GM12878 (cell line): ENCODE results near the gene AP1M2. TPM values are rescaled to one million over a fixed set of nuclear protein-coding genes. Genes with fewer than 3 reads are reported as not detected.

Source experiments
- CBFB ChIP-seq: IDR thresholded peaks from 2 replicates; pipeline ENCODE4 v1.6.1; 2016; ENCODE audit warnings: antibody characterized with exemption, low read depth
- CEBPB ChIP-seq, 2 experiments: fragments of 150-350 bp in 1 of 2; IDR thresholded peaks; 2 replicates each; pipeline ENCODE4 v1.6.1; 2012 to 2014; ENCODE audit warnings: low read depth in 2 of 2, low read length in 2 of 2, borderline replicate concordance in 1 of 2, inconsistent platforms in 1 of 2
- CTCF ChIP-seq, 3 experiments: IDR thresholded peaks in 2 of 3; conservative IDR thresholded peaks in 1 of 3; 2 replicates each; pipeline ENCODE4 v1.5.1; 2011; ENCODE audit warnings: low read depth in 3 of 3, low read length in 3 of 3, mild to moderate bottlenecking in 3 of 3, control low read depth in 2 of 3, moderate library complexity in 2 of 3, inconsistent platforms in 1 of 3, mixed read lengths in 1 of 3; ENCODE audit not compliant: control insufficient read depth in 2 of 3, insufficient read depth in 1 of 3; ENCODE audit errors: extremely low read depth in 1 of 3
- EP300 ChIP-seq, 2 experiments: fragments of 150-350 bp in 1 of 2; IDR thresholded peaks; 2 replicates each; pipeline ENCODE4 v1.6.1; 2011 to 2012; ENCODE audit warnings: low read depth in 2 of 2, low read length in 2 of 2, borderline replicate concordance in 1 of 2, improper control_type of control experiment in 1 of 2, inconsistent platforms in 1 of 2; ENCODE audit not compliant: control insufficient read depth in 1 of 2
- IKZF2 ChIP-seq, 2 experiments: fragments of 450-650 bp; IDR thresholded peaks; 2 replicates each; pipeline ENCODE4 v1.6.1; 2017; ENCODE audit warnings: mild to moderate bottlenecking in 2 of 2, moderate library complexity in 2 of 2
- KAT2A ChIP-seq: conservative IDR thresholded peaks from 2 replicates; pipeline ENCODE4 v1.6.1; 2011; ENCODE audit warnings: low read depth, low read length; ENCODE audit not compliant: control insufficient read depth
- MEF2B ChIP-seq: fragments of 450-650 bp; IDR thresholded peaks from 2 replicates; pipeline ENCODE4 v1.6.1; 2018; ENCODE audit warnings: mild to moderate bottlenecking, moderate library complexity; ENCODE audit not compliant: partially characterized antibody, poor library complexity, severe bottlenecking
- MYB ChIP-seq: fragments of 150-350 bp; IDR thresholded peaks from 2 replicates; pipeline ENCODE4 v1.6.1; 2014; ENCODE audit warnings: mild to moderate bottlenecking, low read depth, low read length, borderline replicate concordance
- NFYB ChIP-seq: IDR thresholded peaks from 2 replicates; pipeline ENCODE4 v1.6.1; 2011; ENCODE audit warnings: low read depth, mild to moderate bottlenecking, low read length, improper control_type of control experiment, moderate library complexity; ENCODE audit not compliant: insufficient read depth
- NR2C1 ChIP-seq: fragments of 450-650 bp; IDR thresholded peaks from 2 replicates; pipeline ENCODE4 v1.6.1; 2017; ENCODE audit warnings: antibody characterized with exemption, mild to moderate bottlenecking, moderate library complexity
- NR2C2 ChIP-seq: IDR thresholded peaks from 2 replicates; pipeline ENCODE4 v1.6.1; 2011; ENCODE audit warnings: borderline replicate concordance, low read depth; ENCODE audit not compliant: control insufficient read depth, insufficient read length
- PAX5 ChIP-seq: IDR thresholded peaks from 2 replicates; pipeline ENCODE4 v1.6.1; 2011; ENCODE audit warnings: low read depth, low read length, borderline replicate concordance
- PAX8 ChIP-seq: fragments of 450-650 bp; IDR thresholded peaks from 2 replicates; pipeline ENCODE4 v1.6.1; 2017; ENCODE audit warnings: mild to moderate bottlenecking, moderate library complexity
- PML ChIP-seq: IDR thresholded peaks from 2 replicates; pipeline ENCODE4 v1.6.1; 2012; ENCODE audit warnings: low read length, inconsistent platforms
- POLR2AphosphoS2 ChIP-seq: IDR thresholded peaks from 2 replicates; pipeline ENCODE4 v1.6.1; 2011; ENCODE audit warnings: low read depth, mild to moderate bottlenecking, low read length, improper control_type of control experiment, moderate library complexity
- POU2F2 ChIP-seq: IDR thresholded peaks from 3 replicates; pipeline ENCODE4 v1.6.1; 2011; ENCODE audit warnings: low read depth, mild to moderate bottlenecking, low read length, borderline replicate concordance
- RAD51 ChIP-seq: fragments of 450-650 bp; IDR thresholded peaks from 2 replicates; pipeline ENCODE4 v1.6.1; 2016; ENCODE audit warnings: moderate library complexity, mild to moderate bottlenecking, inconsistent platforms
- SIN3A ChIP-seq: IDR thresholded peaks from 2 replicates; pipeline ENCODE4 v1.6.1; 2012; ENCODE audit warnings: low read depth, low read length, improper control_type of control experiment
- SPI1 ChIP-seq: IDR thresholded peaks from 2 replicates; pipeline ENCODE4 v1.6.1; 2011; ENCODE audit warnings: low read depth, mild to moderate bottlenecking, low read length, moderate library complexity, borderline replicate concordance; ENCODE audit not compliant: insufficient read depth
- STAT1 ChIP-seq: fragments of 450-650 bp; conservative IDR thresholded peaks from 2 replicates; pipeline ENCODE4 v1.6.1; 2014; ENCODE audit warnings: antibody characterized with exemption, mild to moderate bottlenecking
- SUPT20H ChIP-seq: IDR thresholded peaks from 2 replicates; pipeline ENCODE4 v1.6.1; 2011; ENCODE audit warnings: low read depth, mild to moderate bottlenecking, low read length, moderate library complexity, borderline replicate concordance; ENCODE audit not compliant: control insufficient read depth
- TCF12 ChIP-seq: IDR thresholded peaks from 2 replicates; pipeline ENCODE4 v1.6.1; 2011; ENCODE audit warnings: low read depth, mild to moderate bottlenecking, low read length
- TCF3 ChIP-seq: IDR thresholded peaks from 2 replicates; pipeline ENCODE4 v1.6.1; 2012; ENCODE audit warnings: low read depth, mild to moderate bottlenecking, low read length, borderline replicate concordance; ENCODE audit not compliant: insufficient read depth
- TCF7 ChIP-seq: IDR thresholded peaks from 2 replicates; pipeline ENCODE4 v1.6.1; 2014; ENCODE audit warnings: antibody characterized with exemption, borderline replicate concordance
- ZNF24 ChIP-seq: fragments of 450-650 bp; IDR thresholded peaks from 2 replicates; pipeline ENCODE4 v1.6.1; 2017; ENCODE audit warnings: antibody characterized with exemption, mild to moderate bottlenecking
- ZNF622 ChIP-seq: fragments of 450-650 bp; IDR thresholded peaks from 2 replicates; pipeline ENCODE4 v1.6.1; 2017; ENCODE audit warnings: mild to moderate bottlenecking, inconsistent platforms
- polyA plus RNA-seq, 11 experiments: library from polyadenylated mRNA; depleted of rRNA in 4 of 11; unstranded in 6 of 11; stranded (reverse) in 5 of 11; fragments of >200 nt; fragmentation: Nextera tagmentation in 4 of 11; fragmentation: Illumina TruSeq in 1 of 11; extraction: Ambion mirVana in 4 of 11; extraction: Trizol in 1 of 11; gene quantifications; 1 replicate in 1 of 11; 2 replicates in 10 of 11; pipeline versions ENCODE4 v1.2.1 to v1.2.3, GENCODE V29; 2011 to 2016; ENCODE audit warnings: inconsistent platforms in 2 of 11, missing spikeins in 2 of 11, low read depth in 1 of 11
- total RNA-seq, 4 experiments: library from RNA; depleted of rRNA in 3 of 4; stranded (reverse); fragments of >200 nt in 3 of 4; fragmentation: Illumina TruSeq in 1 of 4; extraction: Trizol in 1 of 4; gene quantifications; 2 replicates each; pipeline versions ENCODE4 v1.2.1 to v1.2.3, GENCODE V29; 2013 to 2021
- TF ChIP-seq, protein P1 (sequence below): fragments of 450-650 bp; IDR thresholded peaks from 2 replicates; pipeline ENCODE4 v1.6.1; 2017; ENCODE audit warnings: mild to moderate bottlenecking
- TF ChIP-seq, protein P2 (sequence below): fragments of 150-350 bp; IDR thresholded peaks from 2 replicates; pipeline ENCODE4 v1.6.1; 2014; ENCODE audit warnings: mild to moderate bottlenecking, low read depth, low read length

AP1M2 gene
- total and polyA plus RNA-seq, 10 of the 15 experiments (the other 5 are each of a cell fraction or from before 2014, with no cell fraction given): 0.72 TPM; not detected in 9

DNA sequence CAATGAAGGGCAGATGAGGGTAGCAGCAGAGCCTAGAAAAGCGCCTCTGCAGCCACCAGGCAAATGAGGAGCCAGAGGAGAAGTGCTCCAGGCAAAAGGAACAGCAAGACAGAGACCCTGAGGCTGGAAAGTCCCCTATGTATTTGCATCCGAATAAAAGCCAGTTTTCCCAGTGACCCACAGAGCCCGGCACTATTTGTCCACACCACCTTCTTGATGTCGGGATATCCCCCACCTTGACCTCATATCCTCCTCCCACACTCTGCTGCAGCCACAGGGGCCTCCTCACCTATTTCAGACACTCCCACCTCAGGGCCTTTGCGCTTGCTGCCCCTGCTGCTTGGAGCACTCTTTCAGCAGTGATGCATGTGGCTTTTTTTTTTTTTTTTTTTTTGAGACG is 36.8 kb downstream of the AP1M2 start (continued):
- no peak for TF ChIP-seq MEF2B
- TF ChIP-seq, protein P1, sequence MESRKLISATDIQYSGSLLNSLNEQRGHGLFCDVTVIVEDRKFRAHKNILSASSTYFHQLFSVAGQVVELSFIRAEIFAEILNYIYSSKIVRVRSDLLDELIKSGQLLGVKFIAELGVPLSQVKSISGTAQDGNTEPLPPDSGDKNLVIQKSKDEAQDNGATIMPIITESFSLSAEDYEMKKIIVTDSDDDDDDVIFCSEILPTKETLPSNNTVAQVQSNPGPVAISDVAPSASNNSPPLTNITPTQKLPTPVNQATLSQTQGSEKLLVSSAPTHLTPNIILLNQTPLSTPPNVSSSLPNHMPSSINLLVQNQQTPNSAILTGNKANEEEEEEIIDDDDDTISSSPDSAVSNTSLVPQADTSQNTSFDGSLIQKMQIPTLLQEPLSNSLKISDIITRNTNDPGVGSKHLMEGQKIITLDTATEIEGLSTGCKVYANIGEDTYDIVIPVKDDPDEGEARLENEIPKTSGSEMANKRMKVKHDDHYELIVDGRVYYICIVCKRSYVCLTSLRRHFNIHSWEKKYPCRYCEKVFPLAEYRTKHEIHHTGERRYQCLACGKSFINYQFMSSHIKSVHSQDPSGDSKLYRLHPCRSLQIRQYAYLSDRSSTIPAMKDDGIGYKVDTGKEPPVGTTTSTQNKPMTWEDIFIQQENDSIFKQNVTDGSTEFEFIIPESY: no peak
- no peak; a peak in 1 of 4 replicates for TF ChIP-seq IKZF2 (IDR thresholded peaks at IDR 0.05)
- no peak for TF ChIP-seq NR2C2
- no peak for TF ChIP-seq SUPT20H
- no peak for TF ChIP-seq TCF12
- TF ChIP-seq POU2F2: peak; percentile 78; the same call in 2 of the 3 replicates
- TF ChIP-seq TCF7: no peak
- TF ChIP-seq RAD51: no peak
- no peak for TF ChIP-seq CTCF (IDR thresholded peaks at IDR 0.05 in 2 of 3, conservative IDR thresholded peaks at IDR 0.05 in 1 of 3; ENCODE audit: control insufficient read depth in 2 of 3, extremely low read depth in 1 of 3, insufficient read depth in 1 of 3, low read depth in 3 of 3, low read length in 3 of 3)
- TF ChIP-seq KAT2A: no peak
- TF ChIP-seq POLR2AphosphoS2: no peak
- TF ChIP-seq STAT1: no peak
- TF ChIP-seq MYB: no peak
- no peak for TF ChIP-seq PML
- no peak for TF ChIP-seq NFYB
- no peak for TF ChIP-seq SIN3A
- TF ChIP-seq PAX5: no peak
- TF ChIP-seq CBFB: no peak
- no peak for TF ChIP-seq CEBPB (IDR thresholded peaks at IDR 0.05; ENCODE audit: borderline replicate concordance in 1 of 2, low read depth in 2 of 2, low read length in 2 of 2)
- TF ChIP-seq, protein P2, sequence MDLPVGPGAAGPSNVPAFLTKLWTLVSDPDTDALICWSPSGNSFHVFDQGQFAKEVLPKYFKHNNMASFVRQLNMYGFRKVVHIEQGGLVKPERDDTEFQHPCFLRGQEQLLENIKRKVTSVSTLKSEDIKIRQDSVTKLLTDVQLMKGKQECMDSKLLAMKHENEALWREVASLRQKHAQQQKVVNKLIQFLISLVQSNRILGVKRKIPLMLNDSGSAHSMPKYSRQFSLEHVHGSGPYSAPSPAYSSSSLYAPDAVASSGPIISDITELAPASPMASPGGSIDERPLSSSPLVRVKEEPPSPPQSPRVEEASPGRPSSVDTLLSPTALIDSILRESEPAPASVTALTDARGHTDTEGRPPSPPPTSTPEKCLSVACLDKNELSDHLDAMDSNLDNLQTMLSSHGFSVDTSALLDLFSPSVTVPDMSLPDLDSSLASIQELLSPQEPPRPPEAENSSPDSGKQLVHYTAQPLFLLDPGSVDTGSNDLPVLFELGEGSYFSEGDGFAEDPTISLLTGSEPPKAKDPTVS: no peak
- no peak for TF ChIP-seq ZNF24
- no peak for TF ChIP-seq EP300 (IDR thresholded peaks at IDR 0.05; ENCODE audit: borderline replicate concordance in 1 of 2, control insufficient read depth in 1 of 2, low read depth in 2 of 2, low read length in 2 of 2)
- no peak for TF ChIP-seq PAX8
- TF ChIP-seq ZNF622: no peak
- no peak for TF ChIP-seq TCF3
- TF ChIP-seq NR2C1: no peak
- TF ChIP-seq SPI1: no peak
